AG10803 (cell line): ENCODE results near the gene SLC9A3.

Source experiments
- DNase-seq: peaks from one replicate; pipeline ENCODE4 v3.0.0; 2010; ENCODE audit warnings: low read depth
- H3K4me3 ChIP-seq: 2 replicates; pipeline ENCODE4 v1.5.1; 2011; ENCODE audit warnings: mild to moderate bottlenecking, low read length, control low read depth
- TF ChIP-seq, protein P1 (sequence below): conservative IDR thresholded peaks from 2 replicates; pipeline ENCODE4 v1.5.1; 2011; ENCODE audit warnings: mild to moderate bottlenecking, low read length, control low read depth, inconsistent platforms

The SLC9A3 gene

GRCh38 chr5:466661-467310 lies 57.5 kb downstream of the SLC9A3 start:
- TF ChIP-seq, protein P1, sequence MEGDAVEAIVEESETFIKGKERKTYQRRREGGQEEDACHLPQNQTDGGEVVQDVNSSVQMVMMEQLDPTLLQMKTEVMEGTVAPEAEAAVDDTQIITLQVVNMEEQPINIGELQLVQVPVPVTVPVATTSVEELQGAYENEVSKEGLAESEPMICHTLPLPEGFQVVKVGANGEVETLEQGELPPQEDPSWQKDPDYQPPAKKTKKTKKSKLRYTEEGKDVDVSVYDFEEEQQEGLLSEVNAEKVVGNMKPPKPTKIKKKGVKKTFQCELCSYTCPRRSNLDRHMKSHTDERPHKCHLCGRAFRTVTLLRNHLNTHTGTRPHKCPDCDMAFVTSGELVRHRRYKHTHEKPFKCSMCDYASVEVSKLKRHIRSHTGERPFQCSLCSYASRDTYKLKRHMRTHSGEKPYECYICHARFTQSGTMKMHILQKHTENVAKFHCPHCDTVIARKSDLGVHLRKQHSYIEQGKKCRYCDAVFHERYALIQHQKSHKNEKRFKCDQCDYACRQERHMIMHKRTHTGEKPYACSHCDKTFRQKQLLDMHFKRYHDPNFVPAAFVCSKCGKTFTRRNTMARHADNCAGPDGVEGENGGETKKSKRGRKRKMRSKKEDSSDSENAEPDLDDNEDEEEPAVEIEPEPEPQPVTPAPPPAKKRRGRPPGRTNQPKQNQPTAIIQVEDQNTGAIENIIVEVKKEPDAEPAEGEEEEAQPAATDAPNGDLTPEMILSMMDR = no peak
- H3K4me3 ChIP-seq = no peak overlapping the region

GRCh38 chr5:465591-466403 lies 58.5 kb downstream of the SLC9A3 start:
- DNase-seq = no peak
- H3K4me3 ChIP-seq = no peak overlapping the region
- TF ChIP-seq, protein P1 = no peak

More at GRCh38 chr5:466661-467310, 57.5 kb downstream of the SLC9A3 start:
- no peak for DNase-seq

- no peak for DNase-seq
- TF ChIP-seq, protein P1 = no peak
- H3K4me3 ChIP-seq = no peak overlapping the region
These were observed 59.2 kb downstream of the SLC9A3 start for GRCh38 chr5:464843-465590.

DNA sequence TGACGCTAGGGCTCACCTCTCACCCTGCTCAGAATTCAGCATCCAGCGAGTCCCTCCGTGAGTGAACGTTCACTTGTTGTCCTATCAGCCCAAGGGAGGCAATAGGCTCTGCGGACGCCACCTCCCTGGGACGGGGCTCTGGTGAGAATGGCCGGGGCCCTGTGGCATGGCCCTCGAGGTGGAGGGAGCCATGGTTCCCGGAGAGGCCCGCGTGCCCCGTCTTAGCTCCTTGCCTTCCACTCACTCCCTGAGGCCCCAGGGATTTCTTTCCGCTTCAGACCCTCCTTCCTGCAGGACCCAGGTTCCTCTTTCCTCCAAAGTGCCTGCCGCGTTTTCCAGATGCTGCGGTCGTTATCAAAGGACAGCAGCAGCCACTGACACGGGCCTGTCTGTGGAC lies 59.8 kb downstream of the SLC9A3 start:
- TF ChIP-seq, protein P1 = no peak
- no peak for DNase-seq
- no peak overlapping the region for H3K4me3 ChIP-seq

DNA sequence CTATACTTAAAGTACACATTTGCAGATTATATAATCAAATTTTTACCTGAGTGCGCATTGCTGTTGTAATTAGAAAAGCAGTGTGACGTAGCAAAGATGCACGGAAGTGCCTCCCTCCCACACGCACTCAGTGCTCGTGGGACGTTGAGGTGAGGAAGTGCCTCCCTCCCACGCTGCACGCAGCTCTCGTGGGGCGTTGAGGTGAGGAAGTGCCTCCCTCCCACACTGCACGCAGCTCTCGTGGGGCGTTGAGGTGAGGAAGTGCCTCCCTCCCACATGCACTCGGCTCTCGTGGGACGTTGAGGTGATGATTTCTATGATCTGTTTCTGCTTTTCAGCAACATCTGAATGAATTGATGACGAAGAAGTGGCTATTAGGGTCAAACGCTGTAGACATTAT lies 60.3 kb downstream of the SLC9A3 start:
- no peak for DNase-seq
- H3K4me3 ChIP-seq = no peak overlapping the region
- TF ChIP-seq, protein P1 = no peak

- no peak overlapping the region for H3K4me3 ChIP-seq
- DNase-seq = no peak
- TF ChIP-seq, protein P1 = no peak
These were observed 60.9 kb downstream of the SLC9A3 start for GRCh38 chr5:463301-463700.
